DMS53 (cell line): ENCODE data around the gene RFX4.
"Not testable (repeated sequence)": the region's sequence is repeated elsewhere in the genome, so short reads cannot be mapped to it uniquely, and the experiment has no call there.

Experiments used
- DNase-seq: peaks from one replicate; lab custom pipeline; 2025; lab: John Stamatoyannopoulos, UW

Gene RFX4

DNA sequence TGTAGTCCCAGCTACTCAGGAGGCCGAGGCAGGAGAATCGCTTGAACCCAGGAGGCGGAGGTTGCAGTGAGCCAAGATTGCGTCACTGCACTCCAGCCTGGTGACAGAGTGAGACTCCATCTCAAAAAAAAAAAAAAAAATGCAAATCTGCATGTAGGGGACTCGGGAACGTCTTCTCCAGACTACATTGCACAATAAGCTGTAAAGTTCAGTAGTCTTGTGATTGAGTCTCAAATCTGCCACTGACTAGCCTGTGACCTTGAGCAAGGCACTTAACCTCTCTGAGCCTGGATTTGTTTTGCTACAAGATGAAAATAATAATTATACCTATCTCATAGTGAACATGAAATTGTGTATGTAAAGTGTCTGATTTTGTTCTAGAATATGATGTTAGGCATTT lies 109.2 kb downstream of the RFX4 start:
- DNase-seq, result not testable (repeated sequence)

DNA sequence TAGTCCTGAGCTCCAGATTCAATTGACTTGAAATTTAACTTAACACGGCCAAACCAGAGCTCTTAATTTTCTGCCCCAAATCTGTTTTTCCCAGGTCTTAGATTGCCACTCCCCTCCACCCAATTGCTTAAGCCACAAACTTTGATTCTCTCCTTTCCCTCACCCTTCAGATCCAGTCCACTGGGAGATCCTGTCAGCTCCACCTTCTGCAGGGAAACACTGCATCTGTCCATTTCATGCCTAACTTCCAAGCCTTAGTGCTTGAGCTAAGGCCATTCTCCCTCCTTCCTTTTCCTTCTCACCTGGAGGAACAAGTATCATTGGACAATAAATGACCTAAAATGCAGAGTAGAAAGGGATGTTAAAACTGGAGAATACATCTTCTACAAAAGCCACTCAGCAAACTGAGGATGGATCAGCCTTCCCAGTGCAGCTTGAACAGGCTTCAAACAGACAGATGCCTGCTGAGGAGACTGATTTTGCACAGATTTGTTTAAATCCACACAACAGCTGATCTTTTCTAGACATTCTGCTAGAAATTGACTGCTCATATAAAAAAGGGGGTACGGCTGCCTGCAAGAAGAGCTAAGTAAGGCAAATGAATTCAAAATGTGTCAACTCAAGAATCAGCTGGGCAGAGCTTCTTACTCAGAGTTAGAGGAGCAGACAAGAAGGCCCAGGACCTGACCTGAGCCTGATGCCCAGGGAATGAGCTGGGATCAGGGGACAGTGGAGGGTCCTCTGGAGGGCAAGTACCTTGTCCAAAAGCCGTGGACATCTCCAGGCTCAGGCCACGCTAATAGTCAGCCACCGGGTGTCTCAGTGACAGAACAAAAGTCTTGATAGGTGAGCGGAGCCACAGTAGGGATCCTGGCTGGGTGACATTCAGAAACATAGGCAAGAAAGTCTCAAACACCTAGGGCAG lies 110.4 kb downstream of the RFX4 start:
- no peak for DNase-seq

DNA sequence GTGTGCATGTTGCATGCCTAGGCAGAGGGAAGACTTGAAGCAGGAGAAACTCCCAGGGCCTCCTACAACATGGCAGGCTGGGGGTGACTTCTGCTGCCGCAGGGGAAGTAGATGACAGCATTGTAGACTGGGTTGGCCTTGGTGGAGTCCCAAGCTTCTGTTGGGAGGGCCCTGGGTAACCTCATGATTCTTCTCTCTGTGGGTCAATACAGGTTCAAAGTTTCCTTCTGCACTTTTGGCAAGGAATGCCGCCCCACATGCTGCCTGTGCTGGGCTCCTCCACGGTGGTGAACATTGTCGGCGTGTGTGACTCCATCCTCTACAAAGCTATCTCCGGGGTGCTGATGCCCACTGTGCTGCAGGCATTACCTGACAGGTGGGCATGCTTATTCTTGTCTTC lies 113.3 kb downstream of the RFX4 start:
- DNase-seq, result no peak

DNA sequence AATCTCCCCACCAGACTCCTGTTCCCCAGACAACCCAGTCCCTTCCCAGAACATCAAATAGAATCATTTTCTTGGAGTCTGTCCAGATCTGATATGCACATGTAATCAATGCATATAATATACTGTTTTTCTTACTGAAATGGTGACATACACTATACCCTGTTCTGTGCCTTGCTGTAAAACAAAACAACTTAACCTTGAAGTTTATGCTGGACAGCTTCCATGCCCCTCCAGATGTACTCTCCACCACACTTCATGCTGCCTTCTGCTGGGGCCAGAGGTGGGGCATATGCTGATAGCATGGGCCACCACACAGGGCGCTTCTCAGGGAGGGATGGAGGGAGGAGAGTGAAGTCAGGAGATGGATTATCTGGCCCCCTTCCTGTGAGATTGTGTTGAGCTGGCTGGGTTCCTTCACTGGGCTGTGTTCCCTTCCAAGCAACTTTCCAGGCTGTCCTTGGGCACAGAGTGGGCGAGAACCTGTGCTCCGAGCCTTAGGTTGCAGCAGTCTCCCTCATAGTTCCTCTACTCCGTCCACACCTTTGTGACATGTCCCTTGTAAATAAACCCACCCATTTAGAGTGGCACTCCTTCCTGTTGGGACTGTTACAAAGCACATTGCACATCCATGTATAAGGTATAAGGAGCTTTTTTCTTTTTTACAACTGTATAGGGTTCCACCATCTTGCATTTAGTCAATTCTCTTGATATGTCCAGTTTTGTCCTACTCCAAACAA lies 114.0 kb downstream of the RFX4 start:
- no peak for DNase-seq

DNA sequence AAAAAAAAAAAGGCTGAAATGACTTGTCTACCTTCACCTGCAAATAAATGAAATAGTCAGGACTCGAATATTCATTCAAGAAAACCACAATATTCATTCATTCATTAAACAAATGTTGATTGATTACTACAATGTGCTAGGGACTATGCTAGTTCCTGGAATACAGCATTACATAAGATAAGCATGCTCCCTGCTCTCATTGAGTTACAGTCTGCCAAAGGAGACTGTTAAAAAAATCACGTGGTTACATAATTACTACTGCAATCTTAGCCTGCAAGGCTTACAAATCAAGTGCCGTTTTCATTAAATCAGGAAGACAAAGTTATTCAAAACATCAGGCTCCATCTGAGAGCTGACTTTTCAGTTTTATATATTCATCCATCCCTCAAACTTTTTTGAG lies 121.3 kb downstream of the RFX4 start:
- DNase-seq, result no peak

DNA sequence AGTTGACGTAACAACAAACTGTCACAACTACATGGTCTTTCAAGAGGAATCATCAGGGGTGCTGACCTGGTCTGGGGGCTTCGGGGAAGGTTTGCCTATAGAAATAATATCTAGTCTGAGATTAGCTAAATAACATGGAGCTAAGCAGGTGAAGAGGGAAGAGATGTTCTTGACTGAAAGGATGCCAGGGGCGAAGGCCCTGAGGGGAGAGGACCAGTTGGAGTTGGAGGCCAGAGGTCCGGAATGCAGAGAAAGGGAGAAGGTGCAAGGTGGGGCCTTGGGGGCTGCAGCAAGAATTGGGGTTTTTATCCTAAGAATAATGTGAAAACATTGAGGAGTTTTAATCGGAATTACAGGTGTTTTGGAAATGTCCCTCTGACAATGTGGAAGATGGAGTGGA lies 123.2 kb downstream of the RFX4 start:
- no peak for DNase-seq

DNA sequence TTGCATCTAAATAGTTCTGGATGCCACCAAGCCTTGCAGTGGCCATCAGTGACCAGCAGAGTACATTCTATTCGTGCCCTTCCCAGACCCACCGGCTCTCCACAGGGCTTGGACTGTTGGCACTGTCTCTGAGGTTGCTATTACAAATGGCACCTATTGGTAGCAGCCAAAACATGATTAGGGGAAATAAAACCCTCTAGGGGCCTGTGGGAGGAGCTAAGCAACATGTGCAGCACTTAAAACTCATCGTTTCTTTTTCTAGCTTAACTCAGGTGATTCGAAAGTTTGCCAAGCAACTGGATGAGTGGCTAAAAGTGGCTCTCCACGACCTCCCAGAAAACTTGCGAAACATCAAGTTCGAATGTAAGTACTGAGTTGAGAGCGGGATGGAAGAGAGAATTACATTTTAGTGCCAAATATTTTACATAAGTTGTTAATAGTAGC lies 126.3 kb downstream of the RFX4 start:
- DNase-seq, result peak; percentile 13

DNA sequence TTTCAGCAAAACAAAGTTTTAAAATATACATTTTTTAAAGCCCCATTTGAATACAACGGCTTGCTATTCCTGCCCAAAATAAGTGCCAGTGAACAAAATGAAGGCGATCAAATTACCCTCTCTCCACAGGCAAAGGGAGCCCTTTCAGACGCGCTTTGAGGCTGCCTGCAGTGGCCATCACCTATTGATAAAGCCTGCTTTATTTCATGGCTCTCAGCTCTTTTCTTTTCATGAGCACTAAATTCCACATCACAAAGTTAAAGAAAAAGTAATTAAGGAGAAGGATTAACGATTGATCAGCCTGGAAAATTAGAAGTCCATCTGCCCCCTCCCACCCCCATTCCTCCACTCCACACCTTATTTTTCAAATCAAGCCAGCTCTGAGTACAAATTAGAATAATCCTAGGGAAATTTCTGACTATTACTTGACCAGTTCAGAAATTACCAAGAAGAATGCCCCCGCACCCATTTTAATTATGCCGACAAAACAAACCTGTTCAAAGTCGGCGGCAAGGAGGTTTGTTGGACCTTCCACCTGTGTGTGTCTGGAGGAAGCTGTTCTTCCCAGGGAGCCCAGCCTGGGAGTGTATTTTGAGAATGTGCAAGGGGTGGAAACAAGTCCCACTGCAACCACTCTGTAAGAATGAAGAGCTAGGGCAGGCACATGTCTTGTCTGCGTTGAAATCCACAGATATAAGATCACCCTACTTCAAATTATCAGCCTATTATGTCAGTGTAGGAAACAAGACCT lies 127.5 kb downstream of the RFX4 start:
- no peak for DNase-seq

DNA sequence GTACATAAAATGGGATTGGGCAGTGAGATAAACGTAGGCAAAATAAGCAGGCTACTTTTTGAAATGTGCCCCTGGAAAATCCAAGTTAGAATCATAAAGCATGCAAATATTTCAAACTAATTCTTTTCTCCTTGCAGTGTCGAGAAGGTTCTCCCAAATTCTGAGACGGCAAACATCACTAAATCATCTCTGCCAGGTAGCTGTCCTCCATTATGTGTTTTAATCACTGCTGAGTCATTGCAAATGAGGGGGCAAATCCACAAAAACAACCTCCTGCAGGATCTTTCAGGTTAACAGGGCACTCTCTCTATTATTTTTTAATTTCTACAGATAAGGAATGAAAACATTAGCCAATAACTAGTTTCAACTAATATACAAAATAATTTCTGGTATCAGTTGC lies 128.5 kb downstream of the RFX4 start:
- no peak for DNase-seq

DNA sequence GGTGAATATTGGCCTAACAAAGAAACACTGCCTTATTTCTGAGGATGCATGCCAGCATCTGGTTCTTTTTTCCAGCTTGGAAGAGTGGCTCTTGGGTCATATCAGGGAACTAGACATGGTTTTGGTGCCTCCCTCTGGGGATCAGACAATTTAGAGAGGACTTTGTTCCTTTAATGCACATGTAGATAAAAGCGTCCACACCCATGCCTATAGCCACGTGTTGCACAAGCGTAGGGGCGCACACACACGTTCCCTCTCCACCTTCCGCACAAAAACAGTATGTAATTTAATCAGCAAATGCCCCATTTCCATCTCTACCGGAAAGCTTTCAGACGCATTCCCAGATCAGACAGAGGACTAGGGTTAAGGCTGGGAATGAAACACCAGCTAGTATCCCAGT lies 130.0 kb downstream of the RFX4 start:
- DNase-seq, result no peak

DNA sequence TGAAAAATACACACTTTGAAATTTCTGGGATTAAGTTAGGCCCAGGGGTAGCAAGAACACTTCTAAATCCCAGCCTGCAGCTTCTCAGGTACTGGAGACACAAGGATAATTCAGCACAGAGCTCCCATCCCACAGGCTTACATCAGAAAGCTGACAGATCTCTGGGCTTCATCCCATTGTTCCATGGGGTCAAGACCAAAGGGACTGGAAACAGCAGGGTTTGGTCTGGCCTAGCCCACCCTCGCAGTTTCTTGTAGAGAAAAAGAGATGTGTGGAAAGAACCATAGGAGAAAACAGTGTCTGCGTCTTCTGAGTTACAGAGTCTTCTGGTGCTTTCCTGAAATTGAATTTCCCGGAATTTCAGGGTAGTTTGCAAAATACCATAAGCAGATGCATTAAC lies 132.1 kb downstream of the RFX4 start:
- no peak for DNase-seq

DNA sequence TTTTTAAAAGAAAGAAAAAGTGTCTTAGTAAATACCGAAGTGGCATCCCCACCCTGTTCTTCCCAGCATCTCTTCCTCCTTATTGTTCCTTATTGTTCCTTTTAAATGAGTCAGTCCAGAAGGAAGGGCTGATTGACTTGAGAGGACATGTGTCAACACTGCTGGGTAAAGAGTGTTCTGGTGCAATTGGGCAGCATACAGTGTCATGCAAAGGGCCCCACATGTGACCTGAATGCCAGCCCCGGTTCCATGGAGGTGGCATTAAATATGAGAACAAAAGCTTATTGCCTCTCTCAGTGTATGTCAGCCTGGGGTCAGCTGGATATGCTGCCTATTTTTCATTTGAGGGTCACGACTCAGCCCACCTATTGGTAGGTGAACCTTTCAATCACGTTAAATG lies 132.8 kb downstream of the RFX4 start:
- no peak for DNase-seq

DNA sequence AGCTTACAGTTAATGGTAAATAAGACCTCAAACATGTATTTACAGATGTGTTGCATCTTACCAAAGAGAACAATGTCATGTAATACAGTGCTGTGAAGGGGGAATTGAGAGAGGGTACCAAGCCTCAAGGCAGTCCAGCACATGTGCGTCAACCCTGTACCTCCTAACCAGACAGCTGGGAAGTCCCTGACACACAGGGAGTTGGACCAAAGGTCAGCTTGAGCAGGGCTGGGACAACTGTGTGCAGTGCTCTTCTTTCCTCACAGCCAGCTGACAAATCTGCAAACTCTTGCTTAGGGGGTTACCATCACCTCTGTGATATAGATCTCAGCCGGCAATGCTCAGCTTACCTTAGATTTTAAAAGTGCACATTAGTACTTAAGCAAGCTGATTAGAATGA lies 134.9 kb downstream of the RFX4 start:
- no peak for DNase-seq

DNA sequence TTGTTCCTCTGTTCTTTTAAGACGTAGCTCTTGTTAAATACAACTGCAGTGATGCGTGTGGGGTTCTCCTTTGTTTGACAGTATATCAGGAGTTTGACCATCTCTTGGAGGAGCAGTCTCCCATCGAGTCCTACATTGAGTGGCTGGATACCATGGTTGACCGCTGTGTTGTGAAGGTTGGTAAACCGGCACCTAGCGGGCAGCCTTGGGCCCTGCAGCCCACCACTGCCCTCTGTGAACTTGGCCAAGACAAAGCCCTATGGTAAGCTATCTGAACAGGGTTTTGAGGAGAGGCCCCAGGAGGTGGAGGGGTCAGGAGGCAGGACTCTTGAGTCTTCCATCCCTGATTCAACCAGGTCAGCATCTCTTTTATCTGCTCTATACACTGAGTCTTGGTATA lies 137.1 kb downstream of the RFX4 start:
- no peak for DNase-seq

DNA sequence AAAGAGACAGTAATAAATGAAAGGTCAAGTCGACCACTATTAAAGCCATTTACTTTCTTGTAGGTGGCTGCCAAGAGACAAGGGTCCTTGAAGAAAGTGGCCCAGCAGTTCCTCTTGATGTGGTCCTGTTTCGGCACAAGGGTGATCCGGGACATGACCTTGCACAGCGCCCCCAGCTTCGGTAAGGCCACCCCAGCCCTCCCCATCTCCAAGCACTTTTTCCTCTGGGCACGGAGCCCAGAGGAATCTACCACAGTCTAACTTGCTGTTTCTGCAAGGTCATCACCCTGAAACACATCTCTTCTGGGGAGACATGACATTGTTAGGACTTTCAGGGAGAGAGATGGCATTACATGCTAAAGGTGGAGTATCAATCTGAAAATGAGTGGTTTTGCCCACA lies 137.9 kb downstream of the RFX4 start:
- DNase-seq, result no peak

DNA sequence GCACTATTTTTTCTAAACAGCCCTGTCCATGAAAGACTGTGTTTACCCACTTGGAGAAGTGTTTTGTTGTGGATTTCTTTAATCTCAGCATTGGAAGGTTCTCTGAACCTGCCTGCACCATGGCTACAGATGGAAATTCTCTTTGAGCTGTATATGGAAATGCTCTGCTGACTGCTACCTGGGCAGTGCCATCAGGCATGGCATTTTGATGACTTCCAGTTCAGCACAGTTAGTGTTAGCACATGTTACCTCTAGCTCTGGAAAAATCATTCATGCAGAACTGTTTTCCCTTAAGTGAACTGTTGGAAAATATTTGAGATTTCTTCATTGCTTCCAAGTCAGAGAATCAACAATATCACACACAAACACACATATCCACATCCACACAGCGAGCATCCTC lies 139.1 kb downstream of the RFX4 start:
- DNase-seq, result no peak

DNA sequence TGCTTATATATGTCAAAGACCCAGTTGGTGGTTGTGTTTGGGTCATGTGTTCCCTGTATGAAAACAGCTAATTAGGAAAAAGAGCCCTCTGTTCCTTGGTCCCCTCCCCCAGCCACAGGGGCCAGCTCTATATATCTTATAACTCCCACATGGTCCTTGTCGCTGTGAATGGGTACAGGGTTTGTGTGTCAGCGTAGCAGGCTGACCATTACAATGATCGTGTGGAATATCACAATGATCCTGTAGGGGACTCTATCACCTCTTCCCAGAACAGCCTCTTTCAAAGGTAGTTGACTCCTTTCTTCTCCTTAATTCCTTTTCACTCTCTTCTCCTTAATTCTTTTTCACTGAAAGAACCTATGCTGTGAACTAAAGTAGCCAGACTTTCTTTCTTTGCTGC lies 140.0 kb downstream of the RFX4 start:
- DNase-seq, result no peak

DNA sequence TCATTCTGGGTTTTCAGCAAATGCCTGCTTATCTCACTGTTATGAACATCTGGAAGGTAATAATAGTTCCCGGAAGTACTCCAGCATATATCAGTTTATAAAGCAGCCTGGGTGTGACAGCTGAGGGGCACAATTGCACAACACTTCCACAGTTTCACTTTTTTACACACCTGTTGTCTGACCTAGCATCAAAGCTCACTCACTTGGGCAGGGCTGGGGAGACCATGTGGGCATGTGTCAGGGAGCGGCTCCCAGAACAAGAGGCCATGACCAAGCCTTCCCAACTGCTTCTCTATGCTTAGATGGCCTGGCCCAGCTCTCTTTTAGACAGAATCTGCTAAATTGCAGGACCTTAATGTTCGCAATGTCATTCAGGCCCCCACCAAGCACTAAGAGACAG lies 140.6 kb downstream of the RFX4 start:
- no peak for DNase-seq

DNA sequence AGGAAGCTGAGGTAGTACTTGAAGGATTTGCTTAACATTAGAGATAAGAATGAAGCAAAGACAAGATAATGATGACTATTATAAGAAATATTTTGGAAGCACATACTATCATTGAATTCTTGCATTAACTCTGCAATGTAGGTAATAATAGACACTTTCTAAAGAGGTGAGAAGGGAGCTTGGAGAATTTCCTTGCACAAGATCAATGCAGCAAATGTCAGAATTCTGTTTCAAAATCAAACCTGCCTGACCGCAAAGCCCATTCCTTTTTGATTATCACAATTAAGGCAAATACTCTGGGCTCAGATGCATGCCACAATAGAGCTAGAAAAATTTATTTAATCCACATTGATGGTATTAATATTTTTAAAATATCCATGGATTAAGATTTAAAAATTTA lies 141.3 kb downstream of the RFX4 start:
- no peak for DNase-seq

DNA sequence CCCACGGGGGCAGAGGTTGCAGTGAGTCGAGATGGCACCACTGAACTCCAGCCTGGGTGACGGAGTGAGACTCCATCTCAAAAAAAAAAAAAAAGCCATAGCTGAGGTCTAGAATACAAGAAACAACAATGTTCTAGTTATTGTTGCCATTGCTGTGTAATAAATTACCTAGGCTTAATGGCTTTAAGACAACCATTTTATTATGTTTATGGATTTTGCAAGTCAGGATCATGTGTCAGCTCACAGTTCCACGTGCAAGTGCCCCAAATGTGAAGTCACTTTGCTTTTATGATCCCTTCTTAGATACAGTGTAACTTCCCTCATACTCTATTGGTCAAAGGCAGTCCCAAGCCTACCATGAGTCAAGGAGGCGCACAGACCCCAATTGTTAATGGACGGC lies 142.1 kb downstream of the RFX4 start:
- DNase-seq, result no peak

DNA sequence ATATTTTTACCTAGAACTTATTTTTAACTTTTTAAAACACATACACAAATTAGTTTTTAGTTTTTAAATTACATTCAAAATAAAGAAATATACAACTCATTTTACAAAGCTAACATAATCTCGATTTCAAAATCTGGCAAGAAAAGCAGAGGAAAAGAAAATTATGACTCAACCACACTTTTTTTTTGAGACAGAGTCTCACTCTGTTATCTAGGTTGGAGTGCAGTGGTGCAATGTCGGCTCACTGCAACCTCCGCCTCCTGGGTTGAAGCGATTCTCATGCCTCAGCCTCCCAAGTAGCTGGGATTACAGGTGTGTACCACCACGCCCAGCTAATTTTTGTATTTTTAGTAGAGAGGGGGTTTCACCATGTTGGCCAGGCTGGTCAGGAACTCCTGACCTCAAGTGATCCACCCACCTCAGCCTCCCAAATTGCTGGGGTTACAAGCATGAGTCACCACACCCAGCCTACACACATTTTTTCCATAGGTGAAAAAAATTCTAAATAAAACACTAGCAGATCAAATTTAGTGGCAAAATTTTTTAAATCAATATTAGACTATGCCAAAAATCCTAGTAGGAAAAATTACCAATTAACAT lies 143.9 kb downstream of the RFX4 start:
- not testable (repeated sequence) for DNase-seq

DNA sequence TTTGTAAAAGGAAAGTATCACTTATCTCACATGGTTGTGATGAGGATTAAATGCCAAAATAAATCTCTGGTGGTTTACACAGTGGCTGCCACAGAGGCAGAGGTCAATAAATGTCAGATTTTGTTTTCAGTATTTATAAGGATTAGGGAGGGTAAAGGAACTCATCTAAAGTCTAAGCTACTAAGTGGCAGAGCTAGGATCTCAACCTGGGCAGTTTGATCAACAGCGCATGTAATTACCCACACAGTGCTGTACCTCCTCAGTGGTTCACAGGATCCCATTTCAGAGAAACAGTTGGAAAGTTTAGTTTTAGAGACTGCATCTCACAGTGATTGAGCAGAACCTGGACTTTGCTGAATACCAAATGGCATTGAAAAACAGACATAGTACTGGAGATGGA lies 146.8 kb downstream of the RFX4 start:
- DNase-seq, result no peak
